ENCODE data around the gene CACHD1.

- TF ChIP-seq, protein P1, sequence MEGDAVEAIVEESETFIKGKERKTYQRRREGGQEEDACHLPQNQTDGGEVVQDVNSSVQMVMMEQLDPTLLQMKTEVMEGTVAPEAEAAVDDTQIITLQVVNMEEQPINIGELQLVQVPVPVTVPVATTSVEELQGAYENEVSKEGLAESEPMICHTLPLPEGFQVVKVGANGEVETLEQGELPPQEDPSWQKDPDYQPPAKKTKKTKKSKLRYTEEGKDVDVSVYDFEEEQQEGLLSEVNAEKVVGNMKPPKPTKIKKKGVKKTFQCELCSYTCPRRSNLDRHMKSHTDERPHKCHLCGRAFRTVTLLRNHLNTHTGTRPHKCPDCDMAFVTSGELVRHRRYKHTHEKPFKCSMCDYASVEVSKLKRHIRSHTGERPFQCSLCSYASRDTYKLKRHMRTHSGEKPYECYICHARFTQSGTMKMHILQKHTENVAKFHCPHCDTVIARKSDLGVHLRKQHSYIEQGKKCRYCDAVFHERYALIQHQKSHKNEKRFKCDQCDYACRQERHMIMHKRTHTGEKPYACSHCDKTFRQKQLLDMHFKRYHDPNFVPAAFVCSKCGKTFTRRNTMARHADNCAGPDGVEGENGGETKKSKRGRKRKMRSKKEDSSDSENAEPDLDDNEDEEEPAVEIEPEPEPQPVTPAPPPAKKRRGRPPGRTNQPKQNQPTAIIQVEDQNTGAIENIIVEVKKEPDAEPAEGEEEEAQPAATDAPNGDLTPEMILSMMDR (IDR thresholded peaks at IDR 0.05 in 4 of 5, conservative IDR thresholded peaks at IDR 0.05 in 1 of 5) = no peak
- TF ChIP-seq POLR2A (IDR thresholded peaks at IDR 0.05) = no peak
Observed at GRCh38 chr1:64664299-64664698, 194.4 kb downstream of the CACHD1 start.

Measured in gastrocnemius medialis (tissue), 4 donors.